DMS79 (cell line): ENCODE results near the gene SEMA5B.

Source experiments
- DNase-seq: peaks from one replicate; lab custom pipeline; 2025; lab: John Stamatoyannopoulos, UW

SEMA5B gene

GRCh38 chr3:122924056-122924455, 103.5 kb downstream of the SEMA5B start:
- DNase-seq, result no peak

GRCh38 chr3:122923611-122924010, 104.0 kb downstream of the SEMA5B start:
- DNase-seq, result no peak

- DNase-seq, result no peak
These were observed 105.5 kb downstream of the SEMA5B start for GRCh38 chr3:122921791-122922651.

GRCh38 chr3:122920986-122921385, 106.6 kb downstream of the SEMA5B start:
- no peak for DNase-seq

GRCh38 chr3:122919291-122919610, 108.3 kb downstream of the SEMA5B start:
- DNase-seq, result no peak

- peak; percentile 98 for DNase-seq
These were observed 108.8 kb downstream of the SEMA5B start for GRCh38 chr3:122918576-122919290.

GRCh38 chr3:122917412-122917811, 110.2 kb downstream of the SEMA5B start:
- no peak for DNase-seq

- DNase-seq, result no peak
These were observed 111.0 kb downstream of the SEMA5B start for GRCh38 chr3:122916580-122916979.

- no peak for DNase-seq
These were observed 111.5 kb downstream of the SEMA5B start for GRCh38 chr3:122916084-122916483.

GRCh38 chr3:122915300-122916055, 112.1 kb downstream of the SEMA5B start:
- DNase-seq, result no peak

- DNase-seq, result no peak
These were observed 113.9 kb downstream of the SEMA5B start for GRCh38 chr3:122913539-122914100.

- no peak for DNase-seq
These were observed 114.6 kb downstream of the SEMA5B start for GRCh38 chr3:122912772-122913538.

GRCh38 chr3:122911901-122912300, 115.7 kb downstream of the SEMA5B start:
- no peak for DNase-seq

- DNase-seq, result no peak
These were observed 119.3 kb downstream of the SEMA5B start for GRCh38 chr3:122908251-122908650.

GRCh38 chr3:122907471-122907870, 120.1 kb downstream of the SEMA5B start:
- no peak for DNase-seq

- DNase-seq, result no peak
These were observed 124.4 kb downstream of the SEMA5B start for GRCh38 chr3:122903171-122903570.

- no peak for DNase-seq
These were observed 125.2 kb downstream of the SEMA5B start for GRCh38 chr3:122902326-122902725.

GRCh38 chr3:122898298-122898697, 129.3 kb downstream of the SEMA5B start:
- DNase-seq, result no peak

- DNase-seq, result no peak
These were observed 133.6 kb downstream of the SEMA5B start for GRCh38 chr3:122893754-122894668.

- no peak for DNase-seq
These were observed 134.3 kb downstream of the SEMA5B start for GRCh38 chr3:122893282-122893681.
